Measurements from ENCODE around the gene HOMER3. TPM values are rescaled to one million over a fixed set of nuclear protein-coding genes. Genes with fewer than 3 reads are reported as not detected.
"Not testable (repeated sequence)": the region's sequence is repeated elsewhere in the genome, so short reads cannot be mapped to it uniquely, and the experiment has no call there.

The HOMER3 gene
- total RNA-seq, 2 donors from 2014 or later = 15.2 to 18.9 TPM

DNA sequence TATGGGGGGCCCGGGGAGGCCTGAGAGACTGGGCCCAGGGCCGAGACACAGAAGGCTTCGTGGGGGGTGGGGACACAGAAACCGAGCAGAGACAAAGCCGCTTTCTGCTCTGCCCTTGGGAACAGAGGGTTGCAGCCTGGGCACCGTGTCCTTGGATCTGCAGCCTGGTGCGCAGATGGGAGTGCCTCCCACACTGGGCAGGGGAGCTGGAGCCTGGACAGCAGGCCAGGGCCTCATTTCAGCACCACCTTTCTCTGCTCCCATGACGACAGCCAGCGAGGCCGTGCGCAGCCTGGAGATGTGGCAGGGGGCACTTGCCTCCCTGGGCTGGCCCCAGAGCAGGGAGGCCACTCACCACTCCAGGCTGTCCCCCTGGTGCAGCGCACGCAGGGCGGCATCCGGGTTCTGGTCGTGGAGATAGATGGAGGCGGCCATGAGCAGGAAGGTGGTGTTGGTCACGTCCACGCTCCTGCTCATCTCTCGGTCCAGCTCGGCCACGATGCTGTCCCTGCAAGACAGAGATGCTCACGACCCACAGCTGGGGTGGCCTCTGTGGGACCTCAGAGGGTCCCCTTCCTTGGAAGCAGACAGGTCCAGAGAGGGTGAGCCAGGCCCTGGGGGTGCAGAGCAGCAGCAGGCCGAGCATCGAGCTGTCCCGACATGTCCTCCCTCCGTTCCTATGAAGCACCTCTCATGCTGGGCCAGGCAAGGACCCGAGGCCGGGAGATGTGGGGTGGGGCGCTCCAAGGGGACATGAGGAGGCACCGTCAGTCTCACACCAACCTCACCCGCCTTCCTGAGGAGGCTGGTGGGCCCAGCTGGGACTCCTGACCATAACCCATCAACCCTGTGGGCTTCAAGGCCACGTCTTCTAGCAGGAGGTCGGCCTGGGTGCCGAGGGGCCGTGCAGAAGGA lies 34.2 kb downstream of the HOMER3 start:
- ATAC-seq = no peak
- peak; percentile 18 for DNase-seq
- intact Hi-C loops (cut with DNase I) = no loop called here

- intact Hi-C loops (cut with DNase I) = no loop called here
- no peak for DNase-seq
- peak in 1 of 2 donors; percentile 28 for ATAC-seq
Observed at GRCh38 chr19:18905513-18906236, 35.3 kb downstream of the HOMER3 start.

DNA sequence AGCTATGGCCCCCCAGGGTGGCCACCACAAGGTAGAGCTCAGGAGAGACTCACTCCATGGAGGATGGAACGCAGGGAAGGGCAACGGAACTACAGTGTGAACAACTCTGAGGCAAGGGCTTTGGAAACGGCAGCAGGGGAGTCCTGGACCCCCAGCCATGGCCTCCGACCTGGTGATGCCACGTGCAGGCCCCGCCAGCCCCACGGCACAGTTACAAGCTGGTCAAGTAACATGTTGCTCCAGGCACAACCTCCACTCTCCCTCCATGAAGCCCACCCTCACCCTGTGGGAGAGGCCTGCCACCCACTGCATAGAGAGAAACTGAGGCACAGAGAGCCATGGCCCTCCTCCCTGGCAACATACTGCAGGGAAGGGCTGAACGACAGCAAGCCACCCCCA lies 36.0 kb downstream of the HOMER3 start:
- intact Hi-C loops (cut with DNase I) = no loop called here
- DNase-seq = no peak
- no peak for ATAC-seq

- ATAC-seq = no peak
- intact Hi-C loops (cut with DNase I) = no loop called here
- no peak for DNase-seq
Observed at GRCh38 chr19:18904334-18905057, 36.5 kb downstream of the HOMER3 start.

- DNase-seq = no peak
- intact Hi-C loops (cut with DNase I) = no loop called here
- no peak for ATAC-seq
Observed at GRCh38 chr19:18903156-18904037, 37.6 kb downstream of the HOMER3 start.

DNA sequence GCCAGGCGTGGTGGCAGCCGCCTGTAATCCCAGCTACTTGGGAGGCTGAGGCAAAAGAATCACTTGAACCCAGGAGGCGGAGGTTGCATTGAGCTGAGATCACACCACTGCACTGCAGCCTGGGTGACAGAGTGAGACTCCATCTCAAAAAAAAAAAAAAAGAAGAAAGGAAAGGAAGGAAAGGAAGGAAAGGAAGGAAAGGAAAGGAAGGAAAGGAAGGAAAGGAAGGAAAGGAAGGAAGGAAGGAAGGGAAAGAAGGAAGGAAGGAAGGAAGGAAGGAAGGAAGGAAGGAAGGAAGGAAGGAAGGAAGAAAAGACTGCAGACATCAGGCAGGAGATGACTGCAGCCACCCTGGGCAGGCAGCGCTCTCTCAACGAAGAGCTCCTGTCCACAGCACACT lies 38.5 kb downstream of the HOMER3 start:
- DNase-seq; ATAC-seq; intact Hi-C loops (cut with DNase I): not testable (repeated sequence)

GRCh38 chr19:18901491-18901890 lies 39.5 kb downstream of the HOMER3 start:
- no peak for DNase-seq
- ATAC-seq = no peak
- intact Hi-C loops (cut with DNase I) = no loop called here

DNA sequence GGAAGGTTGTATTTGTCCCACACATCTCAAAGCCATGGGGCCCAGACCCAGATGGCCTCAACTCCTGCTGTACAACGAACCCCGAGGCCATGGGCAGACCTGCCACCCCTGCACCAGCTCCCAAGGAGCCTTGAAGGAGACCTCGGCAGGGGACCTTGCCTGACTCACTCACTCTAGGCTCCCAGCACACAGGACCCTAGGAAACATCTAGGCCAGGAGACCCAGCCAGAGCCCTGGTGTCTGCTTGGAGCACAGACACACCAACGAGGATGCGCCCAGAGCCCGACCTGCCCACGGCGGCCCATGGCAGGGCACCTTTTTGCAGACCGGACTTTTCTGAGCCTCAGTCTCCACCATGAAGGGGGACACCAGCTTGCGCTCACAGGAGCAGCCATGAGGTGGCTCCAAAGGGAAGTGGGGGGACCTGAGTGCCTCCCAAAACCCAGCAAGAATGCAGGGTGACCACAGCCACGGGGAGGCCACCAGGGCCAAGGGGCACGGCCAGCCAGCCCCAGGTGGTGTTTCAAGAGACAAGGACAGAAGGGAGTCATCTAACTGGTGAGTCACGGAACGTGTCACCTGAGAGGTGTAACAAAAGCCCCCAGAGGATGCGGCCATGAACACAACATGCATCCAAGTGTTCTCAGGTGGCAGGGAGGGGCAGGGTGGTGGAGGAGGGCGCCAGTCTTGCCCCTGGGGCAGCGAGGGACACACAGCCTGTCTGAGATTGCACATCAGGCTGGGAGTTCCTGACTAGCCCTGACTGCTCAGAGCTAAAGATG lies 40.1 kb downstream of the HOMER3 start:
- intact Hi-C loops (cut with DNase I) = no loop called here
- ATAC-seq = no peak
- no peak for DNase-seq

- DNase-seq (no peak), ATAC-seq (no peak)
- intact Hi-C loops (cut with DNase I) = no loop called here
Observed at GRCh38 chr19:18899624-18900560, 41.1 kb downstream of the HOMER3 start.

- intact Hi-C loops (cut with DNase I) = no loop called here
- DNase-seq = no peak
- no peak for ATAC-seq
Observed at GRCh38 chr19:18898607-18899408, 42.2 kb downstream of the HOMER3 start.

DNA sequence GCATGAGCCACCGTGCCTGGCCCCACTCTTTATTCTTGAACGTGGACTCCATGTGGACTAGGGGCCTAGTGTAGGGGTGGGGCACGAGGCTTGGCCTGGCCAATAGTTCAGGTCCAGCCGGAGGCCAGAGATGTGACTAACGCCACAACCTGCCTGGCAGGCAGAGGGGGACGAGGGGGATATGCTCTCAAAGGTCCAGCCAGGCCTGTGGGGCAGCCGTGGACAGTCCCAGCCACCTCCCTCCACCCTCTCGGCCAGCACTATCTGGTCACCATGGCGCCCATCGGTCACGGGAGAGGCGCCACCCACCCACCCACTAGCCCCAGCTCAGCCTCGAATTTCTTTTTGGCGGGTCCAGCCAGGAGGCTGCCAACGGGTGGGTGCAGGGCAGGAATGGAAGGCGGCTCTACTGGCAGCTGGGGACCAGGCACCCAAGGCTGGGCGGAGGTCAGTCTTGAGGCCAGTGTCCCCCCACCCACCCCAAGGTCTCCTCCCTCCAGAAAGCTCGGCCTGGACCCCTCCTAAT lies 42.9 kb downstream of the HOMER3 start:
- no peak for DNase-seq
- intact Hi-C loops (cut with DNase I) = no loop called here
- ATAC-seq = peak; percentile 10 to 19

DNA sequence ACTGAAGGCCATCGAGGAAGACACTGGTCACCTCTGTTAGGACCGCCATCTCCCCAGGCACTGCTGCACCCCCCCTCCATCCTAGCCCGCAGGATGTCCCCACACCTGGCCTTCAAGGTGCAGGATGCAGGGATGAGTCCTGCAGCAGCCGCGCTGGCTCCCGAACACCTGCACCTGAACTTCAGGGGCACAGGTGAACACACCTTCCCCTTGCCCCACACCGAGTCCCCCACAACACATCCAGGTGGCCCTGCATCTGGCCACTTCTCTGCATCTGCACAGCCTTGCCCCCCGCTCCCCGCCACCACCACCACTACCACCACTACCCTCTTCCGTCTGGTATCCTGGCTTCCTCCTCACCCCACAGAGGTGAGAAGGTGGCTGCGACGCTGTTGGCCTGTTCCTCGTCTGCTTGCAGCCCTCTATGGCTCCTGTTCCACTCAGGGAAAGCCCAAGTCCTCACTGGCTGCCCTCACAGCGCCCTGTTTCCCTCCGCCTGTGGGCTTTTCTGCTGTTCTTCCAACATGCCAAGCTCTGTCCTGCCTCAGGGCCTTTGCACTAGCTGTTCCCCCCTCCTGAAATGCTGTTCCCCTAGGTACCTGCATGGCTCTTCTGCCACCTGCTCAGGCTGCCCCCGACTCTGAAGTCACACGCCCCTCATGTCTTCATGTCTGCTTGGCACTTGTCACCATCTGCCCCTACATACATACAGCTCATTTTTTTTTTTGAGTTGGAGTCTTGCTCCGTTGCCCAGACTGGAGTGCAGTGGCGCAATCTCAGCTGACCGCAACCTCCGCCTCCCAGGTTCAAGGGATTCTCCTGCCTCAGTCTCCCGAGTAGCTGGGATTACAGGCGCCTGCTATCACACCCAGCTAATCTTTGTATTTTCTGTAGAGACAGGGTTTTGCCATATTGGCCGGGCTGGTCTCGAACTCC lies 43.7 kb downstream of the HOMER3 start:
- intact Hi-C loops (cut with DNase I) = no loop called here
- DNase-seq (no peak), ATAC-seq (no peak)

DNA sequence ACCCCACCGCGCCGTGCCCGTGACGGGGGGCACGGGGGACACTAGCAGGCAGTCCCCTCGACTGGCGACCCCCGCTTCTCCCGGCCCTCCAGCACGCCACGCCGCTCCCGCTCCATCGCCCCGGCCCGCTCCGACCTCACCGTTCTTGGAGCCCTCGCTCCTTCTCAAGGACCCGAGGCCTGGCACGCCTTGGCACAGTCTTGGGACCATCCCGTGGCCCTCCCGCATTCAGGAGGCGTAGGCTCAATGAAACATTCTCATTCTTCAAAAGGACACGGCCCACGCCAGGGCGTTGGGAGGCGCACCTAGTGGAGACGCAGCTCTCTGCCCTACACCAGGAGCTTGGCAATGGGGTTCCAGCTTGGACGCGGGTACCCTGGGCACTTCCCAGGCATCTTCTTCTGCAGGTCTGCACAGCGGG lies 44.6 kb downstream of the HOMER3 start:
- DNase-seq (no peak), ATAC-seq (no peak)
- intact Hi-C loops (cut with DNase I) = no loop called here

DNA sequence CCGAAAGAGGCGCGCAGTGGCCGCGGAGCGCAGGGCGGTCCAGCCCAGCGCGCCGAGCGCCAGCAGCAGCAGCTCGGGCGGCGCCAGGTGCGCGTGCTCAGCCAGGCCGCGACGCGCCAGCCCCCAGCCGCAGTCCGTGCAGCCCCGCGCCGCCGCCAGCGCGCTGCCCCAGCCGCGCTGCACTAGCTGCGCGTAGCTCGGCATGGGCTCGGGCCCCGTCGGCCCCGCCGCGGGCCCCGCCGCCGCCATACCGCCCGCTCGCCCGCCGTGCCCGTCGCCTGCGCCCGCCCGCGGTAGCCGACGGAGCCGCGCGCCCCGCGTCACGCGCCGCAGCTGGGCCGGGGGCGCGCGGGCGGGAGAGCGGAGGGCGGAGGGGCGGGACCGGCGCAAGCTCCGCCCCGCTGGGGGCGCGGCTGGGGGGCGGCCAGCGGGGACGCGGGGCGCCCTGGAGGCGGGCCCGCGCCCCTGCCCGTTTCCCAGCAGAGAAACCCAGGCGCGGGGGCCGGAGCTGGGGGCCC lies 45.1 kb downstream of the HOMER3 start, which contains the start of gene CERS1:
CERS1 (minus strand) TSS at position 335 of the 518 bp plus-strand sequence; CDS start at position 249, 86 bp downstream.
- intact Hi-C loops (cut with DNase I) = no loop called here
- DNase-seq = no peak
- no peak for ATAC-seq

All from left cardiac atrium (tissue), 4 donors.